GM19397 (cell line): Measurements from ENCODE around the gene TEX12.
"Not testable (repeated sequence)": the region's sequence is repeated elsewhere in the genome, so short reads cannot be mapped to it uniquely, and the experiment has no call there.

Source experiments
- ATAC-seq: cut with Tn5 transposase; IDR thresholded peaks from one replicate; pipeline ENCODE4 v1.9.1; 2021; ENCODE audit warnings: mild to moderate bottlenecking, moderate library complexity; ENCODE audit not compliant: unreplicated experiment

The TEX12 gene, protein sequence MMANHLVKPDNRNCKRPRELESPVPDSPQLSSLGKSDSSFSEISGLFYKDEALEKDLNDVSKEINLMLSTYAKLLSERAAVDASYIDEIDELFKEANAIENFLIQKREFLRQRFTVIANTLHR

GRCh38 chr11:112167145-112167544, at the start of gene TEX12:
Gene TEX12 (plus strand): TSS chr11:112167372. CDS start chr11:112169269, 1,897 bp downstream.
- ATAC-seq: no peak

DNA sequence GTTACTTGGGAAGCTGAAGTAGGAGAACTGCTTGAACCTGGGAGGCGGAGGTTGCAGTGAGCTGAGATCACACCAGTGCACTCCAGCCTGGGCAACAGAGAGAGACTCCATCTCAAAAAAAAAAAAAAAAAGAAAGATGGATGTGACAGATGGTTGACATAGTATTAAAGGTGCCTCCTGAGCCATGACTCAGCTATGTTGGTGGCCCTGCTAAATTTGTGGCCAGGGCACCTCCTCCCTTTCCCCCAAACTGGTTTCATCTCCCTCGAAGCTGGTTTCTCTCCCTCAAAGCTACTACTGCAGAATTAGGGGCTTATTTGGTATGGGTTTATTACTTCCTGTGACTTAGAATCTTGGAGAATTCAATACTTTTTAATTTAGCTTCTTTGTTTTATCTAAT, 49.0 kb upstream of the TEX12 start:
- no peak for ATAC-seq

DNA sequence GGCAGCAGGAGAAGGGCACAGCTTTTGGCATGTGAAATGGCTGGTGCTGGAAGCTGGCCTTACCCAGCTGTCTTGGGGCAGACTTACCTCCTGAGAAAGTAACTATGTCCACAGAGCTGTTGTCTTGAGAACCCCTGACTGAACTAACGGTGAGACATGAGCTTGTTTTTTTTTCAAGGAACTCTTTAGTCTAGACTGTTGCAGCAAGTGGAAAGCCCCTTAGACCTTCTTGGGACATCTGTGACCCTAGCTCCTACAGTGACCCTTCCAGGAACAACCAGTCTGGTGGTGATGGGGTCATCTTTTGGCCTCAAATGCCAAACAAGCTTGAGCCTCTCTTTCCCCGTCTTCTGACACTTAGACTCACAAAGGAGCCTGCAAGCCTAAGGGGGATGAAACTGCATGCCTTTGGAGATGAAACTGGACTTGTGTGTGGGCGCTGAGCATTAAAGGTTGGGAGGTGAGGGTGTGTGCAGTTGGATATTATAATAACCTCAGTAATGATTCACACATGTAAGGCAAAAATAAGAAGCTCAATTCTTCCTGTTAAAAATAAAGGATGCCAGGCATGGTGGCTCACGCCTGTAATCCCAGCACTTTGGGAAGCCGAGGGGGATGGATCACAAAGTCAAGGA, 45.1 kb upstream of the TEX12 start:
- ATAC-seq: no peak

DNA sequence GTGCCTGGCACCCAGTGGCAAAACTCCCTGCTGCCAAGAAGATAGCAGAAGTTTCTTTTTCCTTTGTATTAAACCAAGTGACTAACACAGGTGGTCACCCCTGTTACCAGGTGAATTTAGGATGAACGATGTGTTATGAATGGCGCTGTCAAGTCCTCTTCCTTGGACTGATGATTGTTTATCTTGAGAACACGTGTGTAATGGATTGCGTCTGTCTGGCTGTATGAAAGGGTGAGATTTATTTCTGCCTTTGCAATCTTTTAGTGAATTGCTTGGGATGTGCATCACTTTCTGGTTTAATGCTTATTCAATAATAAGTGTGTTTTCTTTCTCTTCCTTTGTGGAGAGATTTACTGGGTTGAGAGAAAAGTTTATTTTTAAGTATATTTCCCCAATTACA, 44.0 kb upstream of the TEX12 start:
- ATAC-seq: no peak

GRCh38 chr11:112127056-112127455, 40.1 kb upstream of the TEX12 start:
- no peak for ATAC-seq

DNA sequence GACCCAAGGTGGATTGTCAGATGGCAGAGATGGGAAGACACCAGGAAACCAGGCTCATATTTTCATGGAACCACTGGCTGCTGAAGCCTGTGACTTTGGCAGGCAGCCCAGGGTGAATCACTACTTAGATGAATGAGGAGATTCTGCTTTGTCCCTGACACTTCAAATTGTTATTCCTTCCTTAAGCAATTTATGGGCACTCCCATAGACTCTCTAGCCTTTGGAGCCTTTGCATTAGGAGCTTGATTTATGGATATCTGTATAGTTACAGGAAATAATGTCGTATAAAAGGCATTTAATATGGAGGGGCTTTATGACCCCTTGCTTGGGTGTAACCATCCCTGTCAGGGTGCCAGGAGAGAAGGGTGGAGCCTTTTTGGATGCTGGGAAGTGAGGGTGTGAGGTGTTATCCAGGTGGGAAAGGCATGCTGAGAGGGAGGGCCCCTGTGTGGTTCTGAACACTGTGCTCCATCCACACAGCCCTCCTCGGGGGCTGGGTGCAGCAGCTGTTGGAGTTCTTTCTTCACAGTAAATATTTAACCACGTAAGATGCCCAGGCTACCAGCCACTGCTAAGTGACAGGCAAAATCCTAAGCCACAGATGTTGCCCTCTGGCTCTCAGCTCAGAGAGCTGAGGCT, 38.6 kb upstream of the TEX12 start:
- no peak for ATAC-seq

- ATAC-seq: no peak
These were observed 37.5 kb upstream of the TEX12 start for GRCh38 chr11:112129656-112130055.

DNA sequence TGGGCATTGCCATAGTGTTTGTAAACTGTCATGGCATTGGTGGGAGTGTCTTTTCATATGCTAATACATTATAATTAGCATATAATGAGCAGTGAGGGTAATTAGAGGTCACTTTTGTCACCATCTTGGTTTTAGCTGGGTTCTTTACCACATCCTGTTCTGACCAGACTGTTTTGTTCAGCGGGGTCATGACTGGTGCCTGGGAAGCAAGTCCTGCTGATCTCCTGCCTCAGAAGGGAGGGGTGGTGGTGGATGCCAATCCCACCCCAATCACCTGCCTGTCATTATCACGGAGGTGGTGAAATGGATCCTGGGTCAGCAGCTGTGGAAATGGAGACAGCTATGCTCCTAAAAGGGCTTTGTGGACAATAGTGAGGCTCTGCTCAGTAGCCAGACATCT, 34.4 kb upstream of the TEX12 start:
- ATAC-seq: no peak

DNA sequence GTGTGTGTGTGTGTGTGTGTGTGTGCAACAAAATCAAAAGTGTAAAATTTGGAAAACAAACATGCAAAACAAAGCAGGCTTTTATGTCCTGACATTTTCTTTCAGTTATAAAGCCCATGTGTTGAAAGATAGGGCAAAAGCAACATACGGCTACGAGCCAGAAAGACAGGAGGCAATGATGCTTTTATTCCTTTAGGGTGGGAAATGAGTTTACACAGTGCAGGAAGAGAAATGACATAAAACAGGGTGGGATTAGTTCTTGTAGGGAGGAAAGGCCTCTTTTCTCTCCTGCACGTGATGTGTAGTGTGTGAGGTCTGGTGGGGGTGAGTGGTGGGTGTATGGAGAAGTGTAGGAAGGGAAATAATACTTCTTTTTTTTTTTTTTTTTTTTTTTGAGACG, 32.7 kb upstream of the TEX12 start:
- ATAC-seq: no peak

GRCh38 chr11:112143597-112143996, 23.6 kb upstream of the TEX12 start:
- no peak for ATAC-seq

DNA sequence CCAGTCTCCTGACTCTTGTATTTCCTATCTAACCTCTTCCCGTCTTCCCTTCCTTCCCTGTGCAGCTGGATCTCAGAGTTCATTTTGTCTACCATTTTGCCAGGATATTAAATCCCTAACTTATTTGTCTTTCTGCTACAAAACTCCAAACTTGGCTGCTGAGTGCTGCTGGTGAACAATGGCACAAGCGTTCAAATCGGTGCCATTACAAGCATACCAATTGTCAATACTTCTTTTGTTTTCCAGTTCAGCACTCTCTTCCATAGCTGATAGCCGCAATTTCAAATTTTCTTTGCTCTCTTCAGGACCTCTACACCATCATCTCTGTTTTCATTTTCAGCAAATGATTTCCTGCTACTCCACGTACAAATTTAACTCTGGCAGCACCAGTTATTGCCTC, 16.7 kb upstream of the TEX12 start:
- no peak for ATAC-seq

GRCh38 chr11:112156153-112156955, 10.8 kb upstream of the TEX12 start:
- ATAC-seq: no peak

DNA sequence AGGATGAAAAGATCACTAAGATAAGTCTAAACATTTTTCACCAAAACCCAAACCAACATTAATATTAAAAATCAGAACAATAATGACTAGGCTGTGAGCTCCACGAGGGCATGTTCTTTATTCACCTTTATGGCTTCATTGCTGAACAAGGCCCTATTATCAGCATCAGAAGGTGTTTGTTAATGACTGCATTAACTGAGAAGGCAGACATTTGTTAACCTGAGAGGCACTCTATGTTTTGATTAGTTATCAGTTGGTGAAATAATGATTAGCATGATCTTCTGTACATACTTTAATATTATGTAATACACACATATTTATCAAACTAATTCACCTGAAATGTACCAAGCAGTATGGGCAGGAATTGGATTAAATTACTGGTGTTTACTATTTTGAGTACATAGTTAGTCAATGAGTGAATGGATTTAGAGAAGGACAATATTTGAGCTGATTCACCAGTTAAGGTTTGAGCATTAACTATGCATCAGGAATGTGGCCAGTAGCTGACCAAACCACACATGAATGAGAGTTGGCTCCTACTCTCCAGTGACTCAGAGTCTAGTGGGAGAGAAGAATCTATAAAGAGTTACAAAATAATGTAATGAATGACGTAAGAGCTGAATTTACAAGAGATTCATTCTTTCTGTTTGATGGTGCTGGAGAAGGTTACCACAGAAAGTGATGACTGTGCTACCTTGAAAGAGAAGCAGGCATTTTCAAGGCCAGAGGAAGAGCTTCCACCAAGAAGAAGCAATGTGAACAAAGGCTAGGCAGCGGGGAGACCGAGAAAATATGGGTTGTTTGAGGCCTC, 10.0 kb upstream of the TEX12 start:
- ATAC-seq: no peak

- ATAC-seq: no peak
These were observed 7.8 kb upstream of the TEX12 start for GRCh38 chr11:112159098-112160065.

DNA sequence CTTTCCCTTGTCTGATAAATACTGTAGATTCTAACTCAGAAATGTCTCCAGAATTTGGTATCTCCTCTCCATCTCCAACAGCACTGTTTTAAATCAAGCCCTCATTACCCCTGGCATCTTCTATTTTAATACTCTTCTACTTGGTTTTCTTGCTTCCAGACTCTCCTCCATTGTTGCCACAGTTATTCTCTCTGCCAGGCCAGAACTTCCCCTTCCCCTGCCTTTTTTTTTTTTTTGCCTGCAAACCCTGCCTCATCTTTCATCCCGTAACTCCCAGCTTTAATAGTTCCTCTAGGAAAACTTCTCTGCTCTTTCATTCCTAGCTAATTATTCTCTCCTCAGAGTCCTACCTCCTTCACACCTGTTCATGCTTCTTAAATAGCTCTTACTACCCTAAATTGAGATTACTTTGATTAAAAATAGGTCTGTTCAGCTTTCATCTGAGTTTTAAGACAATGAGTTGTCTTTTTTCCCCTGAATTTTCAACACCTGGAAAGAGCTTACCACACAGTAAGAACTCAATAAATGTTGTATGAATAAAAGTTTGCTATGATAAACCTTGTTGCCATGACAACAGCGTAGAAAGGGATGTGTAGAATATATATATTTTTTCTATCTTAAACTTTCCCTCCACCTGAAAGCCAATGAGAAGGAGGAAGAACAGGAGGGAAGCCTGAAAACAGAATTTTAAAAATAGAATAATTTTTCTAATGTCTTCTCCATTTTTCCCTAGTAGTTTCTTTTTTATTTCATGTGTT, 6.9 kb upstream of the TEX12 start:
- no peak for ATAC-seq

GRCh38 chr11:112161012-112161411, 6.2 kb upstream of the TEX12 start:
- ATAC-seq: no peak

GRCh38 chr11:112162200-112162599, 5.0 kb upstream of the TEX12 start:
- not testable (repeated sequence) for ATAC-seq

DNA sequence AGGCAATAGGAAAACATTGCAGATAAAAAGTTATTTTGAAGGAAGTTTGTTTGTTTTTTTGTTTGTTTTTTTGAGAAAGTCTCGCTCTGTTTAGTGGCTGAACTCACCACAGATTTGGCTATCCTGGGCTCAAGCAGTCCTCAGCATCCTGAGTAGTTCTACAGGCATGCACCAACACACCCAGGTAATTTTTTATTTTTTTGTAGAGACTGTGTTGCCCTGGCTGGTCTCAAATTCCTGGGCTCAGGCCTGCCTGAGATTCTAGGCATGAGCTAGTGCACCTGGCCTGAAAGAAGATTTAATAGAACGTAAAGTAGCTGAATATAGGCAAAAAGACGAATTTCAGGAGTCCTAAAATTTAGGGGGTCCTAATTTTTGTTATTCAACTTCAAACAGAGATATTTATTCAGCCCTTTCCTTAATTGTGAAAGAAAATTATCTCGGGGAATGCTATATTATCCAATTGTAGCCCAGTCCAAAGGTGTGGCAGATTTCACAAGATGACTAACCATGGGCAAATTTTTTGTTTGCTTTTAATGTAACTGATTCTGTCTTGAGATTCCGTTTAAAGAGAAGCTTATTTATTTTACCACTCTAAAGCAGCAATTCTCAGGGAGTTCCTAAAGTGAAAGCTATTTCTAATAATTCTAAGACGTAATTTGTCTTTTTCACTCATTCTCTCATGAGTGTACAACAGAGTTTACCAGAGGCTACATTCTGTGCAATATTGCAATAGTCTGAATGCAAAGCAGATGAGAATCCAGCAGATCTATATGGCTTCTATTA, 4.2 kb upstream of the TEX12 start:
- no peak for ATAC-seq
